GM12878 (cell line): ENCODE data around the gene UBE3C.

Source experiments
- ATF3 ChIP-seq: IDR thresholded peaks from 2 replicates; pipeline ENCODE4 v1.6.1; 2011; ENCODE audit warnings: low read depth, mild to moderate bottlenecking, low read length, moderate library complexity, borderline replicate concordance; ENCODE audit errors: extremely low read depth
- CEBPZ ChIP-seq: fragments of 150-350 bp; IDR thresholded peaks from 2 replicates; pipeline ENCODE4 v1.6.1; 2016; ENCODE audit warnings: low read depth, low read length
- CHD4 ChIP-seq: fragments of 200-600 bp; sonication (generic); IDR thresholded peaks from 2 replicates; pipeline ENCODE4 v1.6.1; 2016; ENCODE audit warnings: mild to moderate bottlenecking
- CTCF ChIP-seq, 3 experiments: IDR thresholded peaks in 2 of 3; conservative IDR thresholded peaks in 1 of 3; 2 replicates each; pipeline ENCODE4 v1.5.1; 2011; ENCODE audit warnings: low read depth in 3 of 3, low read length in 3 of 3, mild to moderate bottlenecking in 3 of 3, control low read depth in 2 of 3, moderate library complexity in 2 of 3, inconsistent platforms in 1 of 3, mixed read lengths in 1 of 3; ENCODE audit not compliant: control insufficient read depth in 2 of 3, insufficient read depth in 1 of 3; ENCODE audit errors: extremely low read depth in 1 of 3
- EZH2 ChIP-seq: IDR thresholded peaks from 2 replicates; pipeline ENCODE4 v1.6.1; 2012; ENCODE audit warnings: low read depth, mild to moderate bottlenecking, control low read depth, inconsistent platforms, low read length, borderline replicate concordance; ENCODE audit not compliant: control insufficient read depth
- HDAC2 ChIP-seq: fragments of 200-600 bp; sonication (generic); IDR thresholded peaks from 2 replicates; pipeline ENCODE4 v1.6.1; 2017
- NRF1 ChIP-seq: conservative IDR thresholded peaks from 2 replicates; pipeline ENCODE4 v1.6.1; 2011; ENCODE audit warnings: mild to moderate bottlenecking, low read depth, low read length, improper control_type of control experiment
- RB1 ChIP-seq: fragments of 450-650 bp; formaldehyde crosslinking; IDR thresholded peaks from 2 replicates; pipeline ENCODE4 v1.6.1; 2017; ENCODE audit warnings: mild to moderate bottlenecking, borderline replicate concordance
- RCOR1 ChIP-seq: conservative IDR thresholded peaks from 2 replicates; pipeline ENCODE4 v1.6.1; 2012; ENCODE audit warnings: low read depth, low read length, improper control_type of control experiment
- STAT1 ChIP-seq: fragments of 450-650 bp; conservative IDR thresholded peaks from 2 replicates; pipeline ENCODE4 v1.6.1; 2014; ENCODE audit warnings: antibody characterized with exemption, mild to moderate bottlenecking
- ZNF274 ChIP-seq: IDR thresholded peaks from one replicate; pipeline ENCODE4 v1.8.0; 2011; ENCODE audit not compliant: insufficient read length, insufficient read depth
- TF ChIP-seq, protein P1 (sequence below): IDR thresholded peaks from 2 replicates; pipeline ENCODE4 v1.6.1; 2011; ENCODE audit warnings: mild to moderate bottlenecking, low read depth, low read length, moderate library complexity; ENCODE audit not compliant: insufficient replicate concordance
- TF ChIP-seq, protein P2 (sequence below): IDR thresholded peaks from 2 replicates; pipeline ENCODE4 v1.6.1; 2011; ENCODE audit warnings: low read depth, low read length, improper control_type of control experiment, borderline replicate concordance

DNA sequence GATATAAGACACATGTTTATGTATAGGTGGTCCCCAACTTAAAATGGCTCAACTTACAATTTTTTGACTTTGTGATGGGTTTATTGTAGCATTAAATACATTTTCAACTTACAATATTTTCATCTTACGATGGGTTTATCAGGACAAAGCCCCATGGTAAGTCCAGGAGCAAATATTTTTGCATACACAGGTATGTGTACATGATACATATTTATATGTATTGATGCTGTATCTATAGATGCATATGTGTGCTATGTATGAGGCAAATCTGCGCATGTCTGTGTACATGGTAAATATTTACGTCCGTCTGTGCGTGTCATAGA is 664 bp upstream of the UBE3C start:
- TF ChIP-seq CEBPZ, result no peak
- no peak for TF ChIP-seq EZH2
- TF ChIP-seq, protein P1, sequence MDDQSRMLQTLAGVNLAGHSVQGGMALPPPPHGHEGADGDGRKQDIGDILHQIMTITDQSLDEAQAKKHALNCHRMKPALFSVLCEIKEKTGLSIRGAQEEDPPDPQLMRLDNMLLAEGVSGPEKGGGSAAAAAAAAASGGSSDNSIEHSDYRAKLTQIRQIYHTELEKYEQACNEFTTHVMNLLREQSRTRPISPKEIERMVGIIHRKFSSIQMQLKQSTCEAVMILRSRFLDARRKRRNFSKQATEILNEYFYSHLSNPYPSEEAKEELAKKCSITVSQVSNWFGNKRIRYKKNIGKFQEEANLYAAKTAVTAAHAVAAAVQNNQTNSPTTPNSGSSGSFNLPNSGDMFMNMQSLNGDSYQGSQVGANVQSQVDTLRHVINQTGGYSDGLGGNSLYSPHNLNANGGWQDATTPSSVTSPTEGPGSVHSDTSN, result no peak
- no peak for TF ChIP-seq CTCF (IDR thresholded peaks at IDR 0.05 in 2 of 3, conservative IDR thresholded peaks at IDR 0.05 in 1 of 3; ENCODE audit: control insufficient read depth in 2 of 3, extremely low read depth in 1 of 3, insufficient read depth in 1 of 3, low read depth in 3 of 3, low read length in 3 of 3)
- TF ChIP-seq, protein P2, sequence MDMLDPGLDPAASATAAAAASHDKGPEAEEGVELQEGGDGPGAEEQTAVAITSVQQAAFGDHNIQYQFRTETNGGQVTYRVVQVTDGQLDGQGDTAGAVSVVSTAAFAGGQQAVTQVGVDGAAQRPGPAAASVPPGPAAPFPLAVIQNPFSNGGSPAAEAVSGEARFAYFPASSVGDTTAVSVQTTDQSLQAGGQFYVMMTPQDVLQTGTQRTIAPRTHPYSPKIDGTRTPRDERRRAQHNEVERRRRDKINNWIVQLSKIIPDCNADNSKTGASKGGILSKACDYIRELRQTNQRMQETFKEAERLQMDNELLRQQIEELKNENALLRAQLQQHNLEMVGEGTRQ, result no peak
- TF ChIP-seq HDAC2, result no peak
- no peak for TF ChIP-seq RCOR1
- no peak for TF ChIP-seq NRF1
- TF ChIP-seq ATF3, result no peak
- no peak for TF ChIP-seq STAT1
- TF ChIP-seq CHD4, result no peak
- no peak for TF ChIP-seq ZNF274
- TF ChIP-seq RB1, result no peak
